ENCODE results near the gene MAP1LC3B. TPM values are rescaled to one million over a fixed set of nuclear protein-coding genes. Genes with fewer than 3 reads are reported as not detected.

MAP1LC3B gene
- total and polyA plus RNA-seq, 2 donors (not counting 1 experiment from before 2014, with no cell fraction given), result 72.7 to 75.8 TPM

- peaks cover 54% of the 10 kb centered on the region for H3K79me2 ChIP-seq (ENCODE audit: control insufficient read depth, insufficient read depth, low read length)
- H2AFZ ChIP-seq (ENCODE audit: insufficient read depth, low read depth, low read length, poor library complexity, severe bottlenecking), result no peak overlapping the region
- ChIA-PET POLR2A (interaction anchor here (0.5 to 4.0 kb wide), 3 partner anchors 10 to 75 kb away, joined by 3 to 23 read pairs (median 3); partner anchors contain the start of gene FBXO31), CTCF (interaction anchor here (1.1 to 4.2 kb wide), 4 partner anchors 10 to 242 kb away, joined by 4 to 52 read pairs (median 26); partner anchors contain the start of genes C16orf95 and FBXO31)
- H3K4me1 ChIP-seq (ENCODE audit: control insufficient read depth in 2 of 2, insufficient read depth in 2 of 2, low read length in 2 of 2), result peaks cover 34 to 41% of the 10 kb centered on the region in 2 donors
- H3K9me3 ChIP-seq (ENCODE audit: control extremely low read depth in 1 of 3, control insufficient read depth in 2 of 3, insufficient read depth in 1 of 3, low read length in 2 of 3), result no peaks in the 10 kb centered on the region
- DNase-seq (peak; percentile 63), ATAC-seq (ENCODE audit: low read depth) (no peak)
- Mint-ChIP-seq H3K4me1 (peaks cover 49% of the 10 kb centered on the region), H3K4me3 (peak overlapping the region; percentile 94), H3K9me3 (ENCODE audit: insufficient read depth) (no peaks in the 10 kb centered on the region), H3K27me3 (no peaks in the 10 kb centered on the region), H3K27ac (peak overlapping the region; percentile 91)
- H3K27me3 ChIP-seq (replicated peaks in 1 of 4; ENCODE audit: control extremely low read depth in 1 of 4, control insufficient read depth in 3 of 4, insufficient read depth in 4 of 4, low read length in 3 of 4), result no peaks in the 10 kb centered on the region
- no peaks in the 10 kb centered on the region for H3K36me3 ChIP-seq (replicated peaks in 1 of 2; ENCODE audit: control extremely low read depth in 1 of 2, control insufficient read depth in 1 of 2, extremely low read depth in 1 of 2, insufficient read depth in 2 of 2, low read length in 1 of 2)
- H3K4me3 ChIP-seq (ENCODE audit: control extremely low read depth in 1 of 5, extremely low read depth in 1 of 5, insufficient read depth in 1 of 5, low read depth in 2 of 5, low read length in 4 of 5), result peak overlapping the region; percentile 57 to 79 (median 68)
- intact Hi-C loops (cut with micrococcal nuclease), result loop anchor here (1.0 to 2.0 kb wide), 3 partner anchors 10 to 374 kb away; partner anchors contain the start of genes C16orf95 and FBXO31
- peak overlapping the region; percentile 38 to 95 for H3K27ac ChIP-seq (ENCODE audit: low read length in 2 of 2)
- peaks cover 54% of the 10 kb centered on the region for H4K20me1 ChIP-seq (ENCODE audit: control insufficient read depth, insufficient read depth, low read length, poor library complexity, severe bottlenecking)
- H3K9ac ChIP-seq (ENCODE audit: low read length), result peak overlapping the region; percentile 76
- TF ChIP-seq, protein P1, sequence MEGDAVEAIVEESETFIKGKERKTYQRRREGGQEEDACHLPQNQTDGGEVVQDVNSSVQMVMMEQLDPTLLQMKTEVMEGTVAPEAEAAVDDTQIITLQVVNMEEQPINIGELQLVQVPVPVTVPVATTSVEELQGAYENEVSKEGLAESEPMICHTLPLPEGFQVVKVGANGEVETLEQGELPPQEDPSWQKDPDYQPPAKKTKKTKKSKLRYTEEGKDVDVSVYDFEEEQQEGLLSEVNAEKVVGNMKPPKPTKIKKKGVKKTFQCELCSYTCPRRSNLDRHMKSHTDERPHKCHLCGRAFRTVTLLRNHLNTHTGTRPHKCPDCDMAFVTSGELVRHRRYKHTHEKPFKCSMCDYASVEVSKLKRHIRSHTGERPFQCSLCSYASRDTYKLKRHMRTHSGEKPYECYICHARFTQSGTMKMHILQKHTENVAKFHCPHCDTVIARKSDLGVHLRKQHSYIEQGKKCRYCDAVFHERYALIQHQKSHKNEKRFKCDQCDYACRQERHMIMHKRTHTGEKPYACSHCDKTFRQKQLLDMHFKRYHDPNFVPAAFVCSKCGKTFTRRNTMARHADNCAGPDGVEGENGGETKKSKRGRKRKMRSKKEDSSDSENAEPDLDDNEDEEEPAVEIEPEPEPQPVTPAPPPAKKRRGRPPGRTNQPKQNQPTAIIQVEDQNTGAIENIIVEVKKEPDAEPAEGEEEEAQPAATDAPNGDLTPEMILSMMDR (IDR thresholded peaks at IDR 0.05), result no peak
- TF ChIP-seq EZH2 (IDR thresholded peaks at IDR 0.05; ENCODE audit: borderline replicate concordance, insufficient read depth, low read depth, low read length, poor library complexity, severe bottlenecking), result no peak
- WGBS (ENCODE audit: insufficient coverage), result 2% methylated on average over 47 of the region's 53 CpGs
- peak overlapping the region; percentile 87 for H3K4me2 ChIP-seq (replicated peaks; ENCODE audit: low read depth, low read length, poor library complexity, severe bottlenecking)
Measured at GRCh38 chr16:87392821-87393679, 914 bp downstream of the MAP1LC3B start.

All from B cell (primary cell).